Measurements from ENCODE around the gene RASSF3. TPM values are rescaled to one million over a fixed set of nuclear protein-coding genes. Genes with fewer than 3 reads are reported as not detected.

Gene RASSF3
- polyA plus RNA-seq, 1 donor (not counting 4 experiments of a cell fraction or from before 2014, with no cell fraction given) = 9.6 TPM

- FAIRE-seq = peak; percentile 13
These were observed 126.5 kb downstream of the RASSF3 start for GRCh38 chr12:64736771-64737170.

GRCh38 chr12:64737539-64737938 lies 127.2 kb downstream of the RASSF3 start:
- Histone ChIP-seq H3K9me3 (ENCODE audit: control insufficient read depth, low read depth, low read length) (no peaks in the 10 kb centered on the region), H3K27me3 (ENCODE audit: control insufficient read depth, extremely low read depth, insufficient read depth, low read length) (no peaks in the 10 kb centered on the region), H3K4me3 (ENCODE audit: control insufficient read depth in 2 of 3, extremely low read depth in 1 of 3, insufficient read depth in 2 of 3, low read depth in 1 of 3, low read length in 3 of 3) (no peak overlapping the region), H4K20me1 (ENCODE audit: control insufficient read depth, extremely low read depth, insufficient read depth, low read length) (no peaks in the 10 kb centered on the region), H3K9ac (ENCODE audit: control insufficient read depth, extremely low read depth, insufficient read depth, low read length) (no peak overlapping the region), H3K36me3 (ENCODE audit: control insufficient read depth in 2 of 2, extremely low read depth in 1 of 2, insufficient read depth in 2 of 2, low read length in 2 of 2) (peaks cover 4 to 13% of the 10 kb centered on the region in 2 experiments), H3K9me1 (ENCODE audit: control insufficient read depth, extremely low read depth, insufficient read depth, low read length) (no peaks in the 10 kb centered on the region), H3K79me2 (ENCODE audit: control insufficient read depth, insufficient read depth, low read length) (no peaks in the 10 kb centered on the region), H3K4me1 (ENCODE audit: control insufficient read depth, extremely low read depth, insufficient read depth, low read length) (peaks cover 30% of the 10 kb centered on the region), H3K27ac (ENCODE audit: control insufficient read depth, insufficient read depth, low read length) (peak overlapping the region; percentile 47), H2AFZ (ENCODE audit: control insufficient read depth, low read length) (no peak overlapping the region), H3K4me2 (ENCODE audit: control insufficient read depth, extremely low read depth, insufficient read depth, low read depth, low read length) (peak overlapping the region; percentile 69)
- dilution Hi-C loops (cut with MboI; ENCODE audit: extremely low pct_ligation_motif_present, low sequenced_read_pairs) = no loop called here
- no peak for TF ChIP-seq CTCF (optimal IDR thresholded peaks at IDR 0.05 in 1 of 3, IDR thresholded peaks at IDR 0.05 in 1 of 3, conservative IDR thresholded peaks at IDR 0.05 in 1 of 3; ENCODE audit: extremely low read depth in 1 of 3, insufficient read depth in 2 of 3, low read length in 3 of 3)
- TF ChIP-seq EZH2 (IDR thresholded peaks at IDR 0.05; ENCODE audit: low read length) = no peak
- FAIRE-seq = no peak
- DNase-seq (ENCODE audit: low read depth, low spot score) = no peak

More at GRCh38 chr12:64736771-64737170, 126.5 kb downstream of the RASSF3 start:
- no peak overlapping the region for H2AFZ ChIP-seq (ENCODE audit: control insufficient read depth, low read length)
- no peaks in the 10 kb centered on the region for H3K9me3 ChIP-seq (ENCODE audit: control insufficient read depth, low read depth, low read length)
- peaks cover 3 to 11% of the 10 kb centered on the region in 2 experiments for H3K36me3 ChIP-seq (ENCODE audit: control insufficient read depth in 2 of 2, extremely low read depth in 1 of 2, insufficient read depth in 2 of 2, low read length in 2 of 2)
- DNase-seq (ENCODE audit: low read depth, low spot score) = no peak
- dilution Hi-C loops (cut with MboI; ENCODE audit: extremely low pct_ligation_motif_present, low sequenced_read_pairs) = no loop called here
- peak overlapping the region; percentile 47 for H3K27ac ChIP-seq (ENCODE audit: control insufficient read depth, insufficient read depth, low read length)
- H3K4me1 ChIP-seq (ENCODE audit: control insufficient read depth, extremely low read depth, insufficient read depth, low read length) = peaks cover 30% of the 10 kb centered on the region
- TF ChIP-seq CTCF (optimal IDR thresholded peaks at IDR 0.05 in 1 of 3, IDR thresholded peaks at IDR 0.05 in 1 of 3, conservative IDR thresholded peaks at IDR 0.05 in 1 of 3; ENCODE audit: extremely low read depth in 1 of 3, insufficient read depth in 2 of 3, low read length in 3 of 3) = no peak
- TF ChIP-seq EZH2 (IDR thresholded peaks at IDR 0.05; ENCODE audit: low read length) = no peak
- H3K27me3 ChIP-seq (ENCODE audit: control insufficient read depth, extremely low read depth, insufficient read depth, low read length) = no peaks in the 10 kb centered on the region
- H3K4me3 ChIP-seq (ENCODE audit: control insufficient read depth in 2 of 3, extremely low read depth in 1 of 3, insufficient read depth in 2 of 3, low read depth in 1 of 3, low read length in 3 of 3) = peak overlapping the region in 1 of 3 experiments; percentile 34
- H3K9ac ChIP-seq (ENCODE audit: control insufficient read depth, extremely low read depth, insufficient read depth, low read length) = no peak overlapping the region
- H3K79me2 ChIP-seq (ENCODE audit: control insufficient read depth, insufficient read depth, low read length) = no peaks in the 10 kb centered on the region
- H4K20me1 ChIP-seq (ENCODE audit: control insufficient read depth, extremely low read depth, insufficient read depth, low read length) = no peaks in the 10 kb centered on the region
- no peaks in the 10 kb centered on the region for H3K9me1 ChIP-seq (ENCODE audit: control insufficient read depth, extremely low read depth, insufficient read depth, low read length)
- H3K4me2 ChIP-seq (ENCODE audit: control insufficient read depth, extremely low read depth, insufficient read depth, low read depth, low read length) = peak overlapping the region; percentile 69

Data from keratinocyte (primary cell).